HCT116 (cell line): Measurements from ENCODE around the gene CFB. TPM values are rescaled to one million over a fixed set of nuclear protein-coding genes. Genes with fewer than 3 reads are reported as not detected.

Experiments
- ATAC-seq: fragments of 200-7000 bp; cut with Tn5 transposase; 2 replicates; pipeline ENCODE4 v1.9.1; 2020; ENCODE audit warnings: mild to moderate bottlenecking, moderate library complexity
- BruUV-seq: library from RNA; stranded (reverse); fragments of 400-500 nt; replicated peaks from 2 replicates; lab custom pipeline; 2021; lab: Mats Ljungman, UMichigan
- CTCF ChIA-PET: fragments of 300-600 bp; sonication (Branson Sonifier 250); formaldehyde crosslinking; loops from one replicate; lab custom pipeline; 2021; ENCODE audit warnings: antibody characterized with exemption; lab: Charles Lee
- POLR2A ChIA-PET: fragments of 300-600, 350-600 bp; sonication (Branson Sonifier 250); formaldehyde crosslinking; loops from one replicate; lab custom pipeline; 2021; ENCODE audit warnings: antibody characterized with exemption; lab: Charles Lee
- RAD21 ChIA-PET, 2 experiments: fragments of 300-600 bp; sonication (Branson Sonifier 250); formaldehyde crosslinking; loops; one replicate each; lab custom pipeline; 2023; ENCODE audit warnings: low total read pairs in 2 of 2; ENCODE audit not compliant: uncharacterized antibody in 2 of 2, unreplicated experiment in 2 of 2, low non-redundant PET in 1 of 2; lab: Charles Lee
- DNase-seq: peaks from one replicate; pipeline ENCODE4 v3.0.0-alpha.2; 2010; ENCODE audit warnings: low read depth, low spot score
- H2AFZ ChIP-seq: fragments of 200-600 bp; shearing (Covaris generic), sonication (generic); 2 replicates; pipeline ENCODE4 v1.6.1; 2017; ENCODE audit warnings: low read depth, mixed run types, mixed read lengths, antibody characterized with exemption, low read length; ENCODE audit not compliant: poor library complexity, severe bottlenecking
- H3K27ac ChIP-seq: 2 replicates; pipeline ENCODE4 v1.5.1; 2012; ENCODE audit warnings: low read depth, low read length
- H3K27me3 ChIP-seq: fragments of 200-600 bp; sonication (generic); 2 replicates; pipeline ENCODE4 v1.6.1; 2016; ENCODE audit warnings: mixed run types, low read length, mixed read lengths; ENCODE audit not compliant: insufficient read depth
- H3K36me3 ChIP-seq, 2 experiments: fragments of 200-500 bp in 1 of 2; fragments of 200-600 bp in 1 of 2; sonication (Bioruptor generic) in 1 of 2; sonication (generic) in 1 of 2; 2 replicates each; pipeline versions ENCODE4 v1.5.1 to v1.6.1; 2014 to 2016; ENCODE audit warnings: low read length in 2 of 2, inconsistent platforms in 1 of 2, mixed read lengths in 1 of 2, mixed run types in 1 of 2; ENCODE audit not compliant: insufficient read depth in 2 of 2, control insufficient read depth in 1 of 2
- H3K4me1 ChIP-seq, 2 experiments: fragments of 200-600 bp in 1 of 2; sonication (generic) in 1 of 2; 2 replicates each; pipeline versions ENCODE4 v1.5.1 to v1.6.1; 2012 to 2017; ENCODE audit warnings: low read length in 2 of 2, inconsistent platforms in 1 of 2, mild to moderate bottlenecking in 1 of 2, mixed read lengths in 1 of 2, mixed run types in 1 of 2, moderate library complexity in 1 of 2; ENCODE audit not compliant: insufficient read depth in 2 of 2, control insufficient read depth in 1 of 2
- H3K4me2 ChIP-seq: fragments of 200-600 bp; sonication (generic); 2 replicates; pipeline ENCODE4 v1.6.1; 2017; ENCODE audit warnings: mixed run types, low read length, mixed read lengths
- H3K4me3 ChIP-seq, 2 experiments: fragments of 200-600 bp in 1 of 2; sonication (generic) in 1 of 2; replicated peaks in 1 of 2; 2 replicates each; pipeline ENCODE4 v1.5.1; 2011 to 2016; ENCODE audit warnings: low read length in 2 of 2, control low read depth in 1 of 2, low read depth in 1 of 2, mild to moderate bottlenecking in 1 of 2, mixed read lengths in 1 of 2, mixed run types in 1 of 2
- H3K79me2 ChIP-seq: fragments of 200-600 bp; sonication (generic); 2 replicates; pipeline ENCODE4 v1.6.1; 2017; ENCODE audit warnings: mild to moderate bottlenecking, mixed run types, low read length, moderate library complexity, mixed read lengths; ENCODE audit not compliant: insufficient read depth
- H3K9ac ChIP-seq: fragments of 200-600 bp; sonication (generic); 2 replicates; pipeline ENCODE4 v1.6.1; 2016; ENCODE audit warnings: low read length, mixed read lengths
- H3K9me2 ChIP-seq: fragments of 200-600 bp; sonication (generic), shearing (Covaris generic); 2 replicates; pipeline ENCODE4 v1.6.1; 2017; ENCODE audit warnings: mixed run types, mild to moderate bottlenecking, moderate library complexity; ENCODE audit not compliant: insufficient read depth
- H3K9me3 ChIP-seq, 2 experiments: fragments of 200-500 bp in 1 of 2; fragments of 200-600 bp in 1 of 2; sonication (Bioruptor generic) in 1 of 2; sonication (generic) in 1 of 2; 2 replicates each; pipeline ENCODE4 v1.6.1; 2014 to 2017; ENCODE audit warnings: low read length in 2 of 2, mixed read lengths in 2 of 2, inconsistent platforms in 1 of 2, low read depth in 1 of 2, mild to moderate bottlenecking in 1 of 2, mixed run types in 1 of 2, moderate library complexity in 1 of 2; ENCODE audit not compliant: control insufficient read depth in 1 of 2, insufficient read depth in 1 of 2
- H4K20me1 ChIP-seq: fragments of 200-600 bp; sonication (generic), shearing (Covaris generic); 2 replicates; pipeline ENCODE4 v1.6.1; 2017; ENCODE audit warnings: mixed run types, mild to moderate bottlenecking, moderate library complexity; ENCODE audit not compliant: insufficient read depth
- CTCF ChIP-seq, 3 experiments: fragments of 200-600 bp in 1 of 3; sonication (generic) in 1 of 3; IDR thresholded peaks in 2 of 3; conservative IDR thresholded peaks in 1 of 3; 2 replicates each; pipeline ENCODE4 v1.5.1; 2012 to 2017; ENCODE audit warnings: low read depth in 2 of 3, low read length in 2 of 3, antibody characterized with exemption in 1 of 3, borderline replicate concordance in 1 of 3, control low read depth in 1 of 3, mild to moderate bottlenecking in 1 of 3, mixed read lengths in 1 of 3, mixed run types in 1 of 3, moderate library complexity in 1 of 3; ENCODE audit not compliant: insufficient read depth in 1 of 3
- SRF ChIP-seq: IDR thresholded peaks from 2 replicates; pipeline ENCODE4 v1.6.1; 2012; ENCODE audit warnings: low read depth
- YY1 ChIP-seq: IDR thresholded peaks from 2 replicates; pipeline ENCODE4 v1.6.1; 2011; ENCODE audit warnings: low read length, low read depth, moderate library complexity, mild to moderate bottlenecking; ENCODE audit not compliant: insufficient replicate concordance; ENCODE audit errors: extremely low read depth
- ZBTB33 ChIP-seq: IDR thresholded peaks from 2 replicates; pipeline ENCODE4 v1.6.1; 2011; ENCODE audit warnings: mild to moderate bottlenecking, low read length, moderate library complexity; ENCODE audit not compliant: insufficient replicate concordance; ENCODE audit errors: extremely low read depth
- ZNF274 ChIP-seq: fragments of 200-500 bp; sonication (Bioruptor generic); IDR thresholded peaks from 2 replicates; pipeline ENCODE4 v1.6.1; 2014; ENCODE audit warnings: mild to moderate bottlenecking, low read depth, low read length, inconsistent platforms
- intact Hi-C: fragments of 100-400 bp; cut with micrococcal nuclease; formaldehyde crosslinking; loops from 2 replicates; pipeline ENCODE4 v1.10.0; 2022
- total RNA-seq: library from RNA; stranded (reverse); gene quantifications from one replicate; pipeline ENCODE4 v1.2.1, GENCODE V29; 2021; ENCODE audit not compliant: unreplicated experiment

The CFB gene
- total RNA-seq, 1 experiment from 2014 or later, result 1.5 TPM

- ChIA-PET RAD21 (no interaction called here), POLR2A (no interaction called here), CTCF (no interaction called here)
- no peak for TF ChIP-seq SRF
- TF ChIP-seq YY1, result no peak
- TF ChIP-seq ZNF274, result no peak
- TF ChIP-seq CTCF (IDR thresholded peaks at IDR 0.05 in 2 of 3, conservative IDR thresholded peaks at IDR 0.05 in 1 of 3; ENCODE audit: borderline replicate concordance in 1 of 3, insufficient read depth in 1 of 3, low read depth in 2 of 3, low read length in 2 of 3), result no peak
- TF ChIP-seq ZBTB33, result no peak
- no peak overlapping the region for H3K9ac ChIP-seq
- no peak overlapping the region for H2AFZ ChIP-seq
- H3K4me1 ChIP-seq, result peaks cover 9 to 12% of the 10 kb centered on the region in 2 experiments
- no peak overlapping the region for H3K4me3 ChIP-seq
- intact Hi-C loops, result no loop called here
- no peaks in the 10 kb centered on the region for H3K27me3 ChIP-seq
- DNase-seq (no peak), ATAC-seq (no peak)
- no peaks in the 10 kb centered on the region for H4K20me1 ChIP-seq
- H3K9me2 ChIP-seq, result no peaks in the 10 kb centered on the region
- H3K4me2 ChIP-seq, result no peak overlapping the region
- BruUV-seq, result no TSS peak
- peaks cover 26 to 51% of the 10 kb centered on the region in 2 experiments for H3K36me3 ChIP-seq
- no peaks in the 10 kb centered on the region for H3K9me3 ChIP-seq
- H3K79me2 ChIP-seq, result peaks cover 29% of the 10 kb centered on the region
- H3K27ac ChIP-seq, result no peak overlapping the region
Measured at GRCh38 chr6:31954511-31954910, 8.6 kb downstream of the CFB start.
